Measurements from ENCODE around the gene MMP24.
A peak's percentile ranks its signal among the peaks of the same experiment; 100 is the strongest.
"Not testable (repeated sequence)": the region's sequence is repeated elsewhere in the genome, so short reads cannot be mapped to it uniquely, and the experiment has no call there.

MMP24 gene

GRCh38 chr20:35295674-35296073 is 69.2 kb downstream of the MMP24 start:
- DNase-seq: no peak

GRCh38 chr20:35296101-35296554 is 69.6 kb downstream of the MMP24 start:
- no peak for DNase-seq

DNA sequence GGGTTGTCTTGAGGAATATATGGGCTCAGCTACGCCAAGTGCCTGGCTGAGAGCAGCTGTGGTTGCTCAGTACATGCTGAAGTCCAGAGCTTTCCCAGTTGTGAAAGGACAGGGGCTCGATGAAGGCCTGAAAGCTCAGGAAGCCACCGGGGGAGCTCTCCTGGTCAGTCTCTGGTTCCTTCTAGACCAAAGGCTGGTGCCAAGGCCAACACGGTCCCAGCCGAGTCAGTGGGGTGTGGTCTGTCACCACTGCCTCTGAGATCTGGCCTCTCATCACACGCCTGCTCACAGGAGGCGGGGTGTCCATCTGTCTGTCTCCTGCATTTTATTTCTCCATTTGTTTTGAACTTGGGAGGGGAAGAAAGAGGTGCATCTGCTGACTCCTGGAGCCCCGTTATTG is 70.7 kb downstream of the MMP24 start:
- DNase-seq: no peak

GRCh38 chr20:35297740-35298139 is 71.2 kb downstream of the MMP24 start:
- DNase-seq: no peak

- DNase-seq: no peak
These were observed 71.8 kb downstream of the MMP24 start for GRCh38 chr20:35298264-35298663.

GRCh38 chr20:35299780-35300179 is 73.3 kb downstream of the MMP24 start:
- DNase-seq: no peak

DNA sequence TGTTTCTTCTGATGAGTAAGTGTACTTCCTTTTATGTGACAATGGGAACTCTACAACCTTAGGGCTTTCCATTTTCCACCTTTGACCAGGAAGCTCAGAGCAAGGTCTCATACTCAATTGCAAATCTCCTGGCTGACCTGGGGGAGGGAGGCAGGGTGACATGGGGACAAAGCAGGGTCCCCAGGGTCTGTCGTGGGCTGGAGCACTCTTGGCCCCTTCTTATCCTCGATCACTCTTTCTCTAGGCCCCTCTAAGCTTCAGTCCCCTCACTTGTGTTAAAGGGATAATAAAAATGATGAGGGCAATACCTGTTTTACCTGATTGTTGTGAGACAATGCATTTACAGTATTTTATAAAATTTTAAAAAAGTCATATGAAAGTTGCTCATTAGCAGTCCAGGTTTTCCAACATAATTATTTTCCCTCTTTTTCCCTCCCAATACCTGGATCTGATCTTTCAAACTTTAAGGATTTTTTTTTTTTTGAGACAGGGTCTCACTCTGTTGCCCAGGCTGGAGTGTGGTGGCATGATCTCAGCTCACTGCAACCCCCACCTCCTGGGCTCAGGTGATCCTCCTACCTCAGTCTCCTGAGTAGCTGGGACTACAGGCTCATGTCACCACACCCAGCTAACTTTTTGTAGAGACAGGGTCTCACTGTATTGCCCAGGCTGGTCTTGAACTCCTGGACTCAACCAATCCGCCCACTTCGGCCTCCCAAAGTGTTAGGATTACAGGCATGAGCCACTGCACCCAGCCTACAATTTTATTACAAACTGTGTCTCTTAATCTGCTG is 74.2 kb downstream of the MMP24 start:
- DNase-seq: no peak

DNA sequence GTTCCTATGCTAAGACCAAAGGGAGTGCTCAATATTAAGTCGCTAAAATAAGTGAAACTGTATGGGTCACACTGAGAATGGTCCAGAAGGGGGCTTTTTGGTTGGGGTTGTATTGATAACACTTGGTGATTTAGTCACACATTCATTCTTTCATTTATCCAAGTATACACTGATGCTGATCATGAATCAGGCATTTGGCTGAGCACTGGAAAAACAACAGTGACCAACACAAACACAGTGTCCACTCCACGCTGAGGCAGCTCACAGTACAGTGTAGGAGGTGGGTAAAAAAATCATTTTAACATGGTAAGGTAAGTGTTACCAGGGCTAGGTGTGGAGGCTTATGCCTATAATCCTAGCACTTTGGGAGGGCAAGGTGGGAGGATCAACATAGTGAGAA is 74.9 kb downstream of the MMP24 start:
- no peak for DNase-seq

DNA sequence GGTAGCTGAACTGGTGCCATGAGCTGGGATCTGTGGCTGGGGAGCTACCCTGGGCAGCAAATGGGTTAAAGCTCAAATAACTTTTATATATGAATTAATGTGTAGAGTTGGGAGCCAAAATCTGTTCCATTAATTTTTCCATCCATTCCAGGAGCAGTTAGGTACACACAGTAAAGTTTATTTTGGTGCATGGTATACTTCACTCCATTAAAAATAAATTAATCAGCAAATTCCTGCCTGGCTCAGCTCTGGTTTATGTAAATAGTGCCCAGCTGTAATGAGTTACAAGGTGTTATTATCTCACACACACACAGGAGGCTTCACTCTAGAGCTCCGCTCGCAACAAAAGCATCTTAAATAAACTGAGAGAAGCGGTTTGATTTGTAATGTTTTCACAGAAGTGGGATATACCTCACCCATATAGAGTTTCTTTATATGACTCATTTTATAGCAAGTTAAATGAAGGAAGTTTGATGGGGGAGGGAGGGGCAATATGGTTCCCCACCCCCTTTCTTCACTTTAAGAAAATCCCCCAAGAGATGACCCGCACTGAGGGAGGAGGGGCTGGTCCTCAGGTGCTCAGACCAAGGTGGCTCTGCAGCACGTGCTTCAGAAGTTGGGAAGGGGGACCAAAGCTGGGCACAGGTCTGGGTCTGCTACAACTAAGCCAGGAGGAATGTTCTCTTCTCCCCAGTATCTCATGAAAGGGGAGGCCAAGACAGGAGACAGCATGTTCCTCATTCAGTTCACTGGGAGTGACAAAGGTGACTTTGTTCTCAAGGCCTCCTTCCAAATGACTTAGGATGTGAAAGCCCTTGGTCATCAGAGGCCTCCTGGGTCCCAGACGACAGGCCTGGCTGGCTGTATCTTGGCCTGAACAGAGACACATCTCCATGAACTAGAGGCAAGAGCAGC is 76.2 kb downstream of the MMP24 start:
- DNase-seq: no peak

DNA sequence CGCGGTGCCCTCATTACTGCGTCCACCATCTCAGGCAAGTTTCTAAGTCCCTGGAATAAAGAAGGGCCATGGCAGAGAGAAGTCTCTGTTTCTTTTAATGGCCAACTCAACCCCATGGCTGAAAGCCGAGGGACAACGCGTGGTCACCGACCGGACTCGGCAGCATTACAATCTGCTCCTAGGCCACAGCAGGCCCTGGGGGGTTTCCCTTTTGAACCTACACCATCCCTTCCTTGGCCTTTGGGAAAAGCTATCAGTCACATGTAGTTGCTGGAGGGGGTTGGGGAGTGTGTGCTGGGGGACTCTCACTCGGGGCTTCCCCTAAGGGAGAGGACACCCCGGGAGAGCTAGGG is 76.9 kb downstream of the MMP24 start:
- no peak for DNase-seq

- DNase-seq: peak; percentile 73
These were observed 77.4 kb downstream of the MMP24 start for GRCh38 chr20:35303735-35304491.

- DNase-seq: no peak
These were observed 78.5 kb downstream of the MMP24 start for GRCh38 chr20:35304956-35305355.

- DNase-seq: no peak
These were observed 79.4 kb downstream of the MMP24 start for GRCh38 chr20:35305682-35306556.

- DNase-seq: no peak
These were observed 80.5 kb downstream of the MMP24 start for GRCh38 chr20:35306931-35307517.

GRCh38 chr20:35307666-35308653 is 81.5 kb downstream of the MMP24 start:
- DNase-seq: peak; percentile 55

DNA sequence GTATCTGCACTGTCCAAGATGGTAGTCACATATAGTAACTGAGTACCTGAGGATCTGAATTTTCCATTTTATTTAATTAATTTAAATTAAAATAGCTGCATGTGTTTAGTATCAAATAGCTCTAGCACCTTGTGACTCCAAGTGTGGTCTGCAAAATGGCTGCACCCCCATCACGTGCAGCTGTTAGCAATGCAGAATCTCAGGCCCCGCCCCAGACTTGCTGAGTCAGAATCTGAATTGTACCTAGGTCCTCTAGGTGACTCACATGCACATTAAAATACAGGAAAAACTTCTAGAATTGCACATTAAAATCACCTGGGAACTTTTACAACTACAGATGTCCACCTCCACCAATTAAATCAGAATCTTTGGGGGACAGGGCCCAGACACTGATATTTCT is 84.9 kb downstream of the MMP24 start:
- DNase-seq: no peak

DNA sequence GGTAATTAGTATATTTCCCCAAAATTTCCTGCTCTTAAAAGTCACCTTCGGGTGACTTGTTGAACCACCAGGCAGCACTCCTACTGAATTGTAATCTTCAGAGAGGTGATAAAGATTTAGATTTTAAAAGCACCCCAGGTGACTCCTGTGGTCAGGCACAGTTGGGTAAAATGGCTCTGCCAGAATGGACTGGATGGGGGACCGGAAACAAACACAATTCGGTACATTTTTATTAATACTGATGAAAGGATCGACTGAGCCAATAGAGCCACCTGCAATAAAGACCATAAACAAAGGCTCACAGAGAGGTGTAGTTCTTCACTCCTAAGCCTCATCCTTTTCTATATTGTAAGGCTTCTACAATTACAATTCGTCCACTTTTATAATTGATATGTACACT is 85.3 kb downstream of the MMP24 start:
- DNase-seq: no peak

DNA sequence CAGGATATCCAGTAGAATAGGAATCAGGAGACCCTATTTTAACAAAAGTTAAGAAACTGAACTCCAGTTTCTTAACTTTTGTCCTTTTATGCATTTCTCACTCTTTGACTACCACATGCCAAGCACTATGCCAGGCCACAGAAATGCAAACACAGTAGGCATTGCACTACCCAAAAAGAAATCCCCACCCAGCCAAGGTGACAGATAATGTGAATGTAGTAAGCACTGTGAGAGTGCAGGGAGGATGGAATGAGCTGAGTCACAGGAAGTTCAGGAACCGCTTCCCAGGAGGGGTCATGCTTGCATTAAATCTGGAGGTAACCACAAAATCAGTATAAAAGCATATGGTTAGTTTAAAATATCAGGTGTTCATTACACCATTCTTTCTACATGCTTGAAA is 85.8 kb downstream of the MMP24 start:
- DNase-seq: no peak

DNA sequence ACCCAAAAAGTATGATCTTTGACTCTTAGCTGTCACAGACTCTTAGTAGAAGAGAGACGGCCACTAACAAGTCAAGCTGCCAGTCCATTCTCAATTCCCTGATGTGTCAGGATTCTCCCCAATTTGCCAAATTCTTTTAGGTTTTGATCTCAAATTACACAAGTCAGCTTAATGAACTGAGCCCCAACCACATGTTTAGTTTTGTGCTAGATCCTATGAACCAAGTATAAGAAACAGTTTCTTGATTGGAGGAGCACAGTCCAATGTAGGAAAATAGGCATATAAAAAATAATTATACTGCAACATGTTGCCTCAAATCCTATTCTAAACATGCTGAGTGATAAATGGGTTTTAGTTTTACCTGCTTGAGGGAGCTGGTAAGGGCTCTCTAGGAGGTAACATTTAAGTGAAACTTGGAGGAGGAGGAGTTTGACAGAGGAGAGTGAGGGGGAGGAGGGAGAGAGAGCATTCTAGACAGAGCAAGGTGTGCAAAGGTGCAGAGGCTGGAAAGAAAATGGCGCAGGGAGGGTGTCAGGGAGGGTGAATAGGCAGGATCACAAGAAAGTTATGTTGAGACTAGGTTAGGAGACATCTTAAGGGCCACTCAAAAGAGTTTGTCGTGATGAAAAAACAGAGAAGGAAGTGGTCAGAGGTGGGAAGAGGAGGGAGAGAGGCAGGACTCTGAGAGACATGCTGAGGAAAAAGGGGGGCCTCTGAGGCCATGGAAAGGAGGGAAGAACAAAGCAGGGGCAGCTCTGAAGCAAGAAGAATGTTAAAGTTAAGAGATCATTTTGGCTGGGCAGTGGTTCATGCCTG is 88.5 kb downstream of the MMP24 start:
- no peak for DNase-seq

GRCh38 chr20:35315632-35316020 is 89.1 kb downstream of the MMP24 start:
- DNase-seq: not testable (repeated sequence)

Data from DMS79 (cell line).